Measurements from ENCODE around the gene PTPRG.
A peak's percentile ranks its signal among the peaks of the same experiment; 100 is the strongest.

The PTPRG gene

DNA sequence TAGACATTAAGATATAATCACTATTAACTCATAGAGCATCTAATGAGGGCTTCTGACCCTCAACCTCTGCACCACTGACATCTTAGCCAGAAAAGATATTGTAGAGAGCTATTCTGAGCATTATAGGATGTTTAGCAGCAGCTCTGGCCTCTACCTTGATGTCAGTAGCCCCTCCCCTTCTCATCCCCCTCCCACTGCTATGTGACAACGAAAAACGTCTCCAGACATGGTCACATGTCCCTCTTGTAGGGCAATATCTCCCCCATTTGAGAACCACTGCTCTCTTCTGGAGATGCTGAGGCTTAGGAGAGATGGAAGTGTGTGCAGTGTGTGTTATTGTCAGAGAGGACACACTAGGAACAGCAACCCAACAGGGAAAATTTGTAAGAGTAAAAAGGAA, 569.7 kb downstream of the PTPRG start:
- Histone ChIP-seq H3K27ac (no peak overlapping the region), H3K4me3 (no peak overlapping the region)

DNA sequence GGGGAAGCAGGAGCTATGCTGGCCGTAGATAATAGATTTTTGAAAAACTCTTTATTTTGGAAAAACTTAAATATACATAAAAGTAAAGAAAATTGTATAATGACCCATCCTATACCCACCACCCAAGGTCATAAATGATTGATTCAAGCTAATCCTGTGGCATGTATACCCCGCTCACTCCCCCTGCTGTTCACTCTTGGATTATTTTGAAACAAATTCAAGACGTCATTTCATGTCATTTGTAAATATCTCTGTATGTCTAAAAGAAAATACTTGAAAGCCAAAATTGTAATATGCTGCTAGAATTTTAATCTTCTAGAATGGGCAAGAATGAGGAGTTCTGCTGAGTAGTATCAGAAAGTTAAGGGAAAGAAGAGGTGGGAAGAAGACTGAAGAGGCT, 570.2 kb downstream of the PTPRG start:
- peak overlapping the region in 3 of 21 experiments; percentile 14 to 47 (median 17) for H3K27ac ChIP-seq
- no peak overlapping the region for H3K4me3 ChIP-seq

DNA sequence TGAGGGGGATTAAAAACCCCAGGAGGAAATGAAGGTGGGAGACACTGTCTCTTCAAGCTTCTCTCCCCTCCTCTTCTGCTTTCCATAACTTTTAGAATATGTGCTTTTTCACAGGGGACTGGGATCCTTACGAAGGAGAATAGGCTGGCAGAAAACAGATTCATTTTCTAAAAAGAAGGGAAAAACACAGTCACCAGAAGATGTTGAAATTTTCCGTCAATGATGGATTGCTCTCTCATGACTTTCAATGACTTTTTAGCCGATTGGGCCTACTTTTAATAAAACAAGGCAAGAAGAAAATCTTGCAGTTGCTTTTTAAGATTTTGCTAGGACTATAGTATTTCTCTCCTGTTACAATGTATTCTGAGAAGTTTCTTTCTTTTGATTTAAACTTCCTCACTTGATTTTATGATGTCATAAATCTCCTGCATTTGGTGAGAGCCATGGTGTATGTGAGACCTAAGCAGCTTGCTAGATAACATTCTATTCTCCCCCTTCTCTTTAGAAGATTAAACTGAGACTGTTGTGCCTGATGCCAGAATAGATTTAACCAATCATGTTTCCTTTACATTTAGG, 570.7 kb downstream of the PTPRG start:
- H3K27ac ChIP-seq, result peak overlapping the region in 3 of 21 experiments; percentile 14 to 47 (median 17)
- no peak overlapping the region for H3K4me3 ChIP-seq

DNA sequence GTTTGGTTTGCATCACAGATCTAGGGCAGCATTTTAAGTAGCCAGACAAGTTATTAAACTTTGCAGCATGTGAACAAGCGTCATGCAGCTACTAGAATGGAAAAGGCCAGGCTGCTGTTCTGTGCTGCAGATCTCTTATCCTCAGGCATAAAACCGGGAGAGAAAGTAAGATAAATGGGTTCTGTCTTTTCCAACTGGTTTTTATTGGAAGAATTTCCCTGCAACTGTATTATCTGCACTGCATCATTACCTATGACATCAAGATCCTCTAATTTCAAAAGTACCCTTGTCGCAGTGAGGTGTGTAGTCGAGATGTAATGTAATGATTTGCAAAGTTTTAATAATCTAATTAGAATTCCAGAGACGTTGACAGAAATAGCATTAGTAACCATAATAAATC, 571.6 kb downstream of the PTPRG start:
- no peak overlapping the region for H3K27ac ChIP-seq
- no peak overlapping the region for H3K4me3 ChIP-seq

DNA sequence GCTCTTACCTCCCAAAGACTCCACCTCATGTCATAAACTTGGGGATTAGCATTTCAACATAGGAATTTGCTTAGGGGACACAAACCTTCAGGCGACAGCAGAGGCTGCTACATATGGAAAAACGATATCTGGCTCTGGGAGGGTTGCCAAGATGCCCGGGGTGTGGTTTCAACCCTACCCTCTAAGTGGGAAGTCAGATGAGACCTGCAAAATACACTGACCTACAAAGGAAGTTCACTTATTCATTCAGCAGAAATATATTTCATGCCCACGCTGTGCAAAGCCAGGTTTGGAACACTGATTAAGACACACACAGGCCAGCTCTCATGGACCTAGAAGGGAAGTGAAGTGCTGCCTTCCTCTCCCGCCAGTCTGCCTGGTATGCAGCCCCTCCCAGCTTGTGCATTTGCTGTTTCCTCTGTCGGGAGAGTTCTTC, 572.7 kb downstream of the PTPRG start:
- H3K27ac ChIP-seq, result no peak overlapping the region
- H3K4me3 ChIP-seq, result no peak overlapping the region

DNA sequence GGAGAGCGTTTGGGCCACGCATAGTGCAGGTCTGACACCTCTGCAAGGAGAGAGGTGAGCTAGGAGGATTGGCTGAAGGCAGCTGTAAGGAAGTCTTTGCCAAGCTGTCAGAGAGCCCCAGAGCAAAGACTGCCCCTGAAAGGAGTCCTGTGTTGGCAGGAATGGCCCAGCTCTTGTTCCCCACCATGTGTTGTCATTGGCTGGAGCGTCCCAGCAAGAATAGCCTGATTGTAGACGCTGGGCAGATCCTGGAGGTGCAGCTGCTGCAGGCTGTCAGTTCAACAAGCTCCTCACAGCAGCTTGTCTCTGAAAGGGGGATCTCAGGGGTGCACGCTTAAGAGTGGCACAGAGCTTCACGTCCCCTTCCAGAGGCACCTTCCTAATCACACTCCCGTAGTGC, 574.4 kb downstream of the PTPRG start:
- Histone ChIP-seq H3K27ac (no peak overlapping the region), H3K4me3 (no peak overlapping the region)

DNA sequence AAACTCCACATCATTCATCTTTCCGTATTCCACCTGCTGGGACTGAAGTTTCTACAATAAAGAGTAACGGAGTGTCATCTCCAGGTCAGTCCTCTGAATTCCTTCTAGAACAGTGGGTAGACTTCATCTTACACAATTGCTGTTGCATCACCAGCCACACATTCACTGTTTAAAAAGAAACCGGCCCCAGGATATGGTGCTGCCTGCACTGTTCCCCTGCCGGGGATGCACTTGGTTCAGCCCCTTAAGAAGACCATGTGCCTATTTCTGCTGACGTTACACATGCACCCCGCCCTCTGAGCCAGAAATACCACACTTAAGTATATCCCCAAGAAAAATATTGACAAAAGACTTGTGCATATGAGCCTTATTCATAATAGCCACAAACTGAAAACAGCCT, 578.6 kb downstream of the PTPRG start:
- Histone ChIP-seq H3K4me3 (no peak overlapping the region), H3K27ac (no peak overlapping the region)

DNA sequence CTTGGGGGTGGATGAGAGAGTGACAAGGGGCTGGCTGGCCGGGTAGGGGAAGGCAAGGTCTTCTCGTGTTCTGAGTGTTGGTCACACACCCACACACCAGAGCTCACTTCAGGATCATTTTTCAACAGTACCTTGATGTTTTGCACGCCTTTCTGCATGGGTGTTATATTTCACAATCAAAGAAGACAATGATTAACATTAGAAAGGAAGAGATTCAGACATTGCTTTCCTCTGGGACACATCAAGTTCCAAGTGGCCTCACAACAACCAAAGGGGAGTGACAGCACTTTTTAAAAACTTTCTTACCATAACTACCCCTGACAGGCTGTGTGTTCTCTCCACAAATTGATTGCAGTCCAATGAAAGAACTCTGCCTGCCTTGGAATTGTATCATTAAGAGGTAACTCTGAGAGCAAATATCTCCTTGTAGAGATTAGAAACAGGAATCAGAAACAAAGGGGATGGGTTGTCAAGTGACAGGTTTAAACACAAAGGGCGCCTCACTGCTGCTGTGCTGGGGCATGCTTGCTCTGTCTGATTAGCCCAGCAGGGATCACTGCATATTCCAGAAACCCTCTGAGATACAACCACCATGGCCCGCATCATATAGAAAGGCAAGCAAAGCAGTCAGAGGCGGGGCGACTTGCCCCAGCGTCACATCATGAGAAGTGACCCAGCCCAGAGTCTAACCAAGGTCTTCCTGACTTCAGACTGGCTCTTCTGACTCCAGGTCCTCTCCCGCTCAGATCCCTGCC, 581.1 kb downstream of the PTPRG start:
- Histone ChIP-seq H3K4me3 (no peak overlapping the region), H3K27ac (no peak overlapping the region)

DNA sequence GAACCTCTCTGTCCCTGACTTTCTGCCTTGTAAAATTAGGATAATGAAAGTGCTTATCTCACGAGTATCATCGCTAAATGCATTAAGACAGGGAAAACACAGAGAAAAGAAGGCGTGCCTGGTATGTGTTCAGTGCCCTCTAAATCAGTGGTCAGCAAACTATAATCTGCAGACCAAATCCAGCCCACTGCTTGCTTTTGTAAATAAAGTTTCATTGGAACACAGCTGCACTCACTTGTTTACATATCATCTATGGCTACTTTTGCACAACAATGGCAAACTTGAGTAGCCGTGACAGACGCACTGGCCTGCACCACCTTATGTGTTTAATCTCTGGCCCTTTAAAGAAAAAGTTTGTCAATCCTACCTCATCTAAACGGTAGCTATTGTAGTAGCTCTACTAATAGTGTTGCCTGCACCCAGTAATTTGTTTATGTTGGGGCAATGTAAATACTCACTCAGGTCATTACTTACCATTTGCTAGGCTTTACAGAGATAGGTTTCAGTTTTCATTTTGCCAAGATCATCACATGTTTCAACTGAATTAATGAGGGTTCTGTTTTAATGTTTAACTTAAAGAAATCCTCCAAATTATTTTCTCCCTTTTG, 582.6 kb downstream of the PTPRG start:
- Histone ChIP-seq H3K4me3 (no peak overlapping the region), H3K27ac (no peak overlapping the region)

DNA sequence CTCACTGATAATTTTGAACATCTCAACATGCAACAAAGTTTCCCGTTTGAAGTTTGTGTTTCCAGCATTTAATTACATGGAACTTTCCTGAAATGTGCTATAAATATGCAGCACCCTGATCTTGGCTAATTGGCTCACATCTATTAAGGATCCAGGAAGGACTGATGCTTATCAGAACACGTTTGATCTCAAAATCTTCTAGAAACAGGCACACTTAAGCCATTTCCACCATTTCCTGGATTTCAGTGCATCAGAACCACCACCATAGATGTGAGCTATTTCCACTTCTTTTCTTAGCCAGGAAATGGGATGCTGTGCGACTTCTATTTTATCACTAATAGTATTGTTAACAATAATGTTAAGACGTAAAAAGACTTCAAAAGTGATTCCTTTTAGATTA, 583.1 kb downstream of the PTPRG start:
- H3K4me3 ChIP-seq, result no peak overlapping the region
- H3K27ac ChIP-seq, result peak overlapping the region in 1 of 21 experiments; percentile 1

DNA sequence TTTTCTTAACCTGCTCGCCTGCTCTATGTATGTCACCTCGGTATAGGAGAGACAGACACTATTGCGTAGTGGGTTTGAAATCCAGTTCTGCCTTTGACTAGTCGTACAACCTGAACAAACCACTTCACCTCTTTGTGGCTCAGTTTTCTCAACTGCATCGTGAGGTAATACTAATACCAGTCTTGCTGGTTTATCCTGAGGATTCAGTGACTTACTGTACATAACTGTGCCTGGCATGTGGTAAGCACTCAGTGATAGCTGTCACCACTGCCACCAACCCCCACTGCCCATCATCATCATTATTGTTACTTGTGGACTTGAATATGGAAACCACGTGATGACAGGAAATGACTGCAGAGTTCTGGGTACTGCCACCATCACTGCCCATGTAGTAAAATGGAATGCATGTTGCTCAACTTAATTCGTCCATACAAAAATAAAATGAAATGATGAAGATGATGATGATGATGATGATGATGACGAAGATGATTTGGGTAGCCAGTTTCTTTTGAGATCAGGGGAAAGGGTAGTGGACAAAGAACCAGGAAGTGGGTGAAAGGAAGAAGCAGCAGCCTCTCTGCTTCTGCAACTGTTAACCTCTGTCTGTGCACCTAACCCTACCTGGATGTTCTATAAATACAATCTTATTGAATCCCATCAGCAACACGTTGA, 583.9 kb downstream of the PTPRG start:
- Histone ChIP-seq H3K4me3 (no peak overlapping the region), H3K27ac (peak overlapping the region in 1 of 21 experiments; percentile 1)

DNA sequence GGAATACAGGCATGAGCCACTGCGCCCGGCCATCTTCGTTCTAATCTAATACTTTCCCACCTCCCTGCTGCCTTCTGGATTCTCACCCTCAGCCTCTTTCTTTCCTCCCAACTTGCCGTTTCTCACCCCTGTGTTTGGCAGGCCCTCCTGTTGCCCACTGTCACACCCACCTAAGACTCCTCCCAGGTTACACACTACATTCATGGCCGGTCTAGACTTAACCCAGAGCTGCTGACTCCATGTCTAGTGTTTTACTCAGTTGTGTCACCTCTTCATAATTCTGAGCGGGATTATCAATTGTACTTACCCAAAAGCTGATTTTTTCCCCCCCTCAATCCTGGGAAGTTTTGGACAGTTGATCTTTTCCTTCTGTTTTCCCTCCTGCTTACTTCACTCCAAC, 588.2 kb downstream of the PTPRG start:
- H3K27ac ChIP-seq, result peak overlapping the region in 2 of 21 experiments; percentile 41 to 71

DNA sequence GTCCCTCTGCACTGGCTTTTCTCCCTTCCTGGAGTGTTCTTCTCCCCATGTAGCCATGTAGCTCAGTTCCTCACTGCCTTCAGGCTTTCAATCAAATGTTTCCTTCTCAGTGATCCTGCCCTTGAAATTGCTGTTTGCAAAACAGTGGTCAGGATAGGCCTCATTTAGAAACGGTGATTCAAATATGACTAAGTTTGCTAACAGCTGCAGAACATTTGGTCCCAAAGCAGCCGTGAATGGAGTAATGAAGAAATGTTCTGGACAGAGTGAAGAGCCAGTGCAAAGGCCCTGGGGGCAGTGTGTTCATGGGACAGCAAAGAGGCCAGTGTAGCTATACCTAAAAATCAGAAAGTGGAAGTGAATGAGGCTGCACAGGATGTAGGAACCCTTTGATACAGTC, 588.6 kb downstream of the PTPRG start:
- H3K27ac ChIP-seq, result peak overlapping the region in 2 of 21 experiments; percentile 41 to 71
- no peak overlapping the region for H3K4me3 ChIP-seq

More for the DNA sequence above, 588.2 kb downstream of the PTPRG start:
- H3K4me3 ChIP-seq, result no peak overlapping the region

DNA sequence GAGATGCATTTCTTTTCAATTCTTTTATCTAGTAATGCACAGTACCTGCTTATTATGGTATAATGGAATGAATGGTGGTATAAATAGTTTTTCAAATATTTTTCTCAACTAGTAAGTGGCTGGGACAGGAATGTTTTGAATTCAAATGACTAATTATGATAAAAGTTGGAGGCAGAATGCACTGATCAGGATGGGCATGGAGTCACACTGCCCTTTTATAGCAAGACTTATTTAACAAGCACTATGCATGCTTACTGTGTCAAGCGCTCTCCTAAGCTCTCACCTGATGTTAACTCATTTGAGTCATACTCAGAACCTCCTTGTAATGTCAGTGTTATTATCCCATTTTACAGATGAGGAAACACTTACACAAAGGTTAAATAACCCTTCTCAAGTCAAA, 590.2 kb downstream of the PTPRG start:
- no peak overlapping the region for H3K27ac ChIP-seq
- no peak overlapping the region for H3K4me3 ChIP-seq

DNA sequence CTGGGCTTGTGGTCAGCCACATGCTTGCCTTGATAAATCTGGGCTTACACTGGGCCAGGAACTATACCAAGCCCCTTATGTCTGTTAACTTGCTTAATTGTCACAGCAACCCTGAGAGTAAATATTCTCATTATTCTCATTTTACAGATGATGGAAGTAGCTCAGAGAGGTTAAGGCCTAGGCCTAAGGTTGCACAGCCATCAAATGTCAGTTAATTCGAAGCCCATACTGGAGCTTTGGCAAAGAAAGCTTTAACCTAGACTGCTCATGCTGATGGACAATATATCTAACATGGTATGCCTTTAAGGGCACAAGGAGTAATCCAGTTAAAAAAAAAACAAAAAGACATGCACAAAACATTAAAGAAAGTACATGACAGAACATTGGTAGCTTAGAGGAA, 591.9 kb downstream of the PTPRG start:
- H3K4me3 ChIP-seq, result no peak overlapping the region
- no peak overlapping the region for H3K27ac ChIP-seq

DNA sequence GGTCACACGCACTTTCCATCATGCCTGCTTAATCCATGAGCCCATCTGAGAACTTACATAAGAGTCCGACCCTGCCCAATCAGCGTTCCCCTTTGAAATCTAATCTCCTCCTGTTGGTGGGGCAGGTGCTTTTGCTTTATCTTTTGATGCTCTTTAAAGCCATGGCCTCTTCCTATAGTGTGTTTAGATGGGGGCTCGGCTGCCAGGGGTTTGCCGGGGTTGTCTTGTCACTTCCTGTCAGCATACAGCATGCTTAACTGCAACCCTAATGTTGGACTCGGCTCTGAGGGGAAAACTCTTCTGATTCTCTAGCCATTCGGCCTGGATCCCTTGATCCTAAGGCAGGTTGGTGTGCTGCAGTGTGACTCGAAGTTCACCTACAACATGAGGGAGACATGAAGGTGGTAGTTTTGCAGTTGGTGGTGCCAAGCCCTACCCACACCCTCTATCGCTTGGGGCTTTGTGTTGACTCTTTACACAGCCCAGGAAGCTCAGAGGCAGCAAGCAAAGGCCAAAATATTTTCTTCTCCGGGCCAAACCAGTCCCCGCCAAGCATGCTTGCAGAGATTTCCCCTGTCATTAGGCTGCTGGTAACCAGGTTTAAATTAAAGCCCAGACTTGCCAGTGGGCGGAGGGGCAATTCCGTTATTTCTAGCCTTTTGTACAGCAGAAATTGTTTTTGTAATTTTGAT, 593.2 kb downstream of the PTPRG start:
- H3K27ac ChIP-seq, result peak overlapping the region in 1 of 21 experiments; percentile 21
- H3K4me3 ChIP-seq, result no peak overlapping the region

DNA sequence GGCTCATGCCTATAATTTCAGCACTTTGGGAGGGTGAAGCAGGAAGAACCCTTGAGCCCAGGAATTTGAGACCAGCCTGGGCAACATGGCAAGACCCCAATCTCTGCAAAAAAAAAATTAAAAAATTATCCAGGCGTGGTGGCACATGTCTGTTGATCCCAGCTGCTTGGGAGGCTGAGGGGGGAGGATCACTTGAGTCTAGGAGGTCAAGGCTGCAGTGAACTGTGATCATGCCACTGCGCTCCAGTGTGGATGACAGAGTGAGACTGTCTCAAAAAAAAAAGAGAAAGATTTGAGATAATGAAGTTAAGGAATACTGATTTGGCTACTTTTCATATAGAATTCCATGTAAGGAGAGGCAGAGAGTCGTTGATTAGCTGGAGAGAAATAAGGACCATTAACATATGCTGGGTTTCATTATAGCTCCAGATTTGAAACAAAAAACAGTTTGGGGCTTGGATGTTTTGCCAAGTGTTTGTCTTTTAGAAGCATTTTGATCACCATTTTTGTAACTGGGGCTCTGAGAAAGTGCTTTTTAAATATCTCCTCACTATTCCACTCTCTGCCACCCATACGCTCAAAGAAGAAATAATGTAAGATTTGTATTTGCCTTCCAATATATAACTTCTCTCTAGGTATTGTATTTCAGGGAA, 597.8 kb downstream of the PTPRG start:
- H3K4me3 ChIP-seq, result no peak overlapping the region
- H3K27ac ChIP-seq, result peak overlapping the region in 8 of 21 experiments; percentile 1 to 70 (median 46)

DNA sequence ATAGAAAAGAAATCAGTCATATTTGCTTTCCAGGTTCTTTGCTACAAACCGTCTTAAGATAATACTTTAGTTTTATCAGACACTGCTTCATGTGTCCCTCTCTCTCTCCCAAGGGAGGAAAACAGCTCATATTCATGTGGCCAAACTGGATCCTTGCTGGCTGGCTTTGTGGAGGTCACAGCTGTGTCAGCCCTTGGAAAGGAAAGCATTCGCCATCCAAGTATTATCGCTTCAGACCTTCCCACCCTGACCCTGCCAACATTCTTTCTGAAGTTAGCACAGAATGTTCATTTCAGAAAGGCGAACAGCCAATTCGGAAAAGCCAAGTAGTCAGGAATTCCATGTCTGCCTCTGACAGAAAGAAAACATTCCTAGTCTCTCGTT, 598.3 kb downstream of the PTPRG start:
- H3K27ac ChIP-seq, result peak overlapping the region in 9 of 21 experiments; percentile 1 to 87 (median 47)
- no peak overlapping the region for H3K4me3 ChIP-seq

DNA sequence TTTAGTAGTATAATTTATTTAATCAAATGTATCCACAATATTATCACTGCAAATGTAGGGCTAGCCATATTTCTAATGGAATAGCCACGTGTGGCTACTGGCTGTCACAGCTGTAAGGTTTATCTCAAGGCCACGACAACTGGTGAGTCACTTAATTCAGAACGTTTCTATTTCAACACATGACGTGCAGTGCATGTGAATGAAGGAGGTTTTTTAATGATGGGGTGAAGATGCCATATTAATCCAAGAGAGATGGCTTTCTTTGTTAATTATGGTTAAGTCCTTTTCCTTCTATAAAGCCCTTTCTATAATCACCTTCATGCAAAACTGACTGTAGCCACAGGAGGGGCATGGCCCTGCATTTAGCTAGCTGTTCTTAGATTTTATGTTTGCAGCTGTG, 600.0 kb downstream of the PTPRG start:
- H3K4me3 ChIP-seq, result no peak overlapping the region
- no peak overlapping the region for H3K27ac ChIP-seq
